IPS-NIHi7 (cell line): ENCODE results near the gene NAA15.
"Not testable (repeated sequence)": the region's sequence is repeated elsewhere in the genome, so short reads cannot be mapped to it uniquely, and the experiment has no call there.

Experiments
- DNase-seq: peaks from one replicate; pipeline ENCODE4 v3.0.0; 2012; ENCODE audit warnings: mixed read lengths; ENCODE audit errors: extremely low spot score

Gene NAA15

GRCh38 chr4:139361301-139361700 is 60.0 kb downstream of the NAA15 start:
- no peak for DNase-seq

GRCh38 chr4:139367421-139368090 is 66.3 kb downstream of the NAA15 start:
- no peak for DNase-seq

GRCh38 chr4:139368998-139369397 is 67.7 kb downstream of the NAA15 start:
- no peak for DNase-seq

- no peak for DNase-seq
Measured at GRCh38 chr4:139374251-139374650, 72.9 kb downstream of the NAA15 start.

GRCh38 chr4:139386421-139386820 is 85.1 kb downstream of the NAA15 start:
- no peak for DNase-seq

- DNase-seq: no peak
Measured at GRCh38 chr4:139389102-139389501, 87.8 kb downstream of the NAA15 start.

GRCh38 chr4:139389991-139390390 is 88.7 kb downstream of the NAA15 start:
- no peak for DNase-seq

GRCh38 chr4:139391731-139392130 is 90.4 kb downstream of the NAA15 start:
- no peak for DNase-seq

GRCh38 chr4:139392797-139393196 is 91.5 kb downstream of the NAA15 start:
- DNase-seq: no peak

GRCh38 chr4:139401368-139401767 is 100.1 kb downstream of the NAA15 start:
- DNase-seq: no peak

- DNase-seq: no peak
Measured at GRCh38 chr4:139402436-139402835, 101.1 kb downstream of the NAA15 start.

- DNase-seq: no peak
Measured at GRCh38 chr4:139403462-139403861, 102.2 kb downstream of the NAA15 start.

GRCh38 chr4:139410312-139410711 is 109.0 kb downstream of the NAA15 start:
- no peak for DNase-seq

GRCh38 chr4:139414671-139415210 is 113.4 kb downstream of the NAA15 start:
- not testable (repeated sequence) for DNase-seq

GRCh38 chr4:139416073-139416673 is 114.9 kb downstream of the NAA15 start:
- DNase-seq: peak; percentile 33

GRCh38 chr4:139419388-139419914 is 118.1 kb downstream of the NAA15 start:
- DNase-seq: no peak

GRCh38 chr4:139420652-139421051 is 119.3 kb downstream of the NAA15 start:
- no peak for DNase-seq

GRCh38 chr4:139436122-139436521 is 134.8 kb downstream of the NAA15 start:
- no peak for DNase-seq

- no peak for DNase-seq
Measured at GRCh38 chr4:139438141-139438540, 136.8 kb downstream of the NAA15 start.

- DNase-seq: no peak
Measured at GRCh38 chr4:139441029-139441428, 139.7 kb downstream of the NAA15 start.

- DNase-seq: no peak
Measured at GRCh38 chr4:139443661-139444060, 142.4 kb downstream of the NAA15 start.

GRCh38 chr4:139444881-139445280 is 143.6 kb downstream of the NAA15 start:
- DNase-seq: not testable (repeated sequence)

GRCh38 chr4:139447078-139447477 is 145.8 kb downstream of the NAA15 start:
- not testable (repeated sequence) for DNase-seq
